Panc1 (cell line): ENCODE data around the gene TBX21. TPM values are rescaled to one million over a fixed set of nuclear protein-coding genes. Genes with fewer than 3 reads are reported as not detected.

Experiments used
- ATAC-seq: fragments of 200-7000 bp; cut with Tn5 transposase; 2 replicates; pipeline ENCODE4 v1.9.1; 2020; ENCODE audit warnings: mild to moderate bottlenecking, moderate library complexity
- BruUV-seq: library from RNA; stranded (reverse); fragments of 400-500 nt; replicated peaks from 2 replicates; lab custom pipeline; 2021; lab: Mats Ljungman, UMichigan
- CTCF ChIA-PET: fragments of 300-600 bp; sonication (Branson Sonifier 250); formaldehyde crosslinking; loops from one replicate; lab custom pipeline; 2022; ENCODE audit warnings: antibody characterized with exemption; lab: Charles Lee
- POLR2A ChIA-PET: fragments of 300-600 bp; sonication (Branson Sonifier 250); formaldehyde crosslinking; loops from one replicate; lab custom pipeline; 2022; ENCODE audit warnings: antibody characterized with exemption; lab: Charles Lee
- DNase-seq: peaks from one replicate; pipeline ENCODE4 v3.0.0-alpha.2; 2010; ENCODE audit warnings: low read depth, low spot score
- H3K27ac ChIP-seq: 2 replicates; pipeline ENCODE4 v1.5.1; 2011; ENCODE audit warnings: mild to moderate bottlenecking, low read length, inconsistent platforms
- H3K27me3 ChIP-seq: fragments of 200-500 bp; sonication (Bioruptor generic); 2 replicates; pipeline ENCODE4 v1.6.0; 2014; ENCODE audit warnings: low read length, inconsistent platforms; ENCODE audit not compliant: control insufficient read depth, insufficient read depth
- H3K36me3 ChIP-seq: fragments of 200-500 bp; sonication (Bioruptor generic); 2 replicates; pipeline ENCODE4 v1.5.1; 2014; ENCODE audit warnings: inconsistent platforms, mild to moderate bottlenecking, low read length, moderate library complexity; ENCODE audit not compliant: control insufficient read depth, insufficient read depth
- H3K4me1 ChIP-seq: 2 replicates; pipeline ENCODE4 v1.5.1; 2011; ENCODE audit warnings: inconsistent platforms, mild to moderate bottlenecking, low read length, moderate library complexity; ENCODE audit not compliant: control insufficient read depth, insufficient read depth
- H3K4me3 ChIP-seq, 2 experiments: 2 replicates each; pipeline ENCODE4 v1.5.1; 2011 to 2012; ENCODE audit warnings: low read depth in 2 of 2, low read length in 2 of 2, mild to moderate bottlenecking in 2 of 2, inconsistent platforms in 1 of 2, moderate library complexity in 1 of 2
- H3K9me3 ChIP-seq: fragments of 200-500 bp; sonication (Bioruptor generic); 2 replicates; pipeline ENCODE4 v1.5.1; 2014; ENCODE audit warnings: low read depth, mild to moderate bottlenecking, inconsistent platforms, low read length, moderate library complexity; ENCODE audit not compliant: control insufficient read depth, insufficient read depth
- POLR2AphosphoS5 ChIP-seq: IDR thresholded peaks from 2 replicates; pipeline ENCODE4 v1.6.1; 2012; ENCODE audit warnings: mild to moderate bottlenecking, low read depth, low read length, moderate library complexity
- REST ChIP-seq, 2 experiments: IDR thresholded peaks; 2 replicates each; pipeline ENCODE4 v1.6.1; 2011 to 2012; ENCODE audit warnings: low read depth in 2 of 2, control low read depth in 1 of 2, low read length in 1 of 2, mild to moderate bottlenecking in 1 of 2, moderate library complexity in 1 of 2; ENCODE audit not compliant: insufficient read depth in 1 of 2
- SIN3A ChIP-seq: IDR thresholded peaks from 2 replicates; pipeline ENCODE4 v1.6.1; 2012; ENCODE audit warnings: low read depth, mild to moderate bottlenecking, low read length, moderate library complexity, borderline replicate concordance; ENCODE audit not compliant: insufficient read depth
- TCF7L2 ChIP-seq: IDR thresholded peaks from 2 replicates; pipeline ENCODE4 v1.6.1; 2011; ENCODE audit warnings: mild to moderate bottlenecking, low read depth, low read length, inconsistent platforms
- in situ Hi-C: cut with HindIII; loops from 2 replicates; pipeline ENCODE4 v1.10.0; 2016; ENCODE audit warnings: low sequenced_read_pairs, low pct_unique_long_range_greater_than_20kb
- intact Hi-C: fragments of 100-400 bp; cut with micrococcal nuclease; formaldehyde crosslinking; loops from one replicate; pipeline ENCODE4 v1.10.0; 2022; ENCODE audit not compliant: unreplicated experiment
- total RNA-seq: library from RNA; stranded (reverse); gene quantifications from one replicate; pipeline ENCODE4 v1.2.1, GENCODE V29; 2021; ENCODE audit not compliant: unreplicated experiment
- TF ChIP-seq, protein P1 (sequence below): fragments of 450-650 bp; IDR thresholded peaks from 2 replicates; pipeline ENCODE4 v1.5.1; 2017; ENCODE audit warnings: mild to moderate bottlenecking

The TBX21 gene
- total RNA-seq, 1 experiment from 2014 or later, result 0.10 TPM

GRCh38 chr17:47721725-47722124 lies 11.3 kb upstream of the TBX21 start:
- no TSS peak for BruUV-seq
- Histone ChIP-seq H3K9me3 (no peaks in the 10 kb centered on the region), H3K4me1 (peaks cover 3% of the 10 kb centered on the region; the same call in 1 of the 2 replicates), H3K36me3 (no peaks in the 10 kb centered on the region), H3K27ac (no peak overlapping the region), H3K4me3 (no peak overlapping the region), H3K27me3 (no peaks in the 10 kb centered on the region)
- ATAC-seq, result no peak
- ChIA-PET POLR2A (no interaction called here), CTCF (no interaction called here)
- intact Hi-C loops, result no loop called here
- DNase-seq, result no peak
- in situ Hi-C loops, result no loop called here
- TF ChIP-seq, protein P1, sequence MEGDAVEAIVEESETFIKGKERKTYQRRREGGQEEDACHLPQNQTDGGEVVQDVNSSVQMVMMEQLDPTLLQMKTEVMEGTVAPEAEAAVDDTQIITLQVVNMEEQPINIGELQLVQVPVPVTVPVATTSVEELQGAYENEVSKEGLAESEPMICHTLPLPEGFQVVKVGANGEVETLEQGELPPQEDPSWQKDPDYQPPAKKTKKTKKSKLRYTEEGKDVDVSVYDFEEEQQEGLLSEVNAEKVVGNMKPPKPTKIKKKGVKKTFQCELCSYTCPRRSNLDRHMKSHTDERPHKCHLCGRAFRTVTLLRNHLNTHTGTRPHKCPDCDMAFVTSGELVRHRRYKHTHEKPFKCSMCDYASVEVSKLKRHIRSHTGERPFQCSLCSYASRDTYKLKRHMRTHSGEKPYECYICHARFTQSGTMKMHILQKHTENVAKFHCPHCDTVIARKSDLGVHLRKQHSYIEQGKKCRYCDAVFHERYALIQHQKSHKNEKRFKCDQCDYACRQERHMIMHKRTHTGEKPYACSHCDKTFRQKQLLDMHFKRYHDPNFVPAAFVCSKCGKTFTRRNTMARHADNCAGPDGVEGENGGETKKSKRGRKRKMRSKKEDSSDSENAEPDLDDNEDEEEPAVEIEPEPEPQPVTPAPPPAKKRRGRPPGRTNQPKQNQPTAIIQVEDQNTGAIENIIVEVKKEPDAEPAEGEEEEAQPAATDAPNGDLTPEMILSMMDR, result no peak
- no peak for TF ChIP-seq REST (IDR thresholded peaks at IDR 0.05; ENCODE audit: insufficient read depth in 1 of 2, low read depth in 2 of 2, low read length in 1 of 2)
- no peak for TF ChIP-seq TCF7L2
- no peak for TF ChIP-seq SIN3A
- TF ChIP-seq POLR2AphosphoS5, result no peak

GRCh38 chr17:47724705-47725104 lies 8.3 kb upstream of the TBX21 start:
- no peak for ATAC-seq
- Histone ChIP-seq H3K36me3 (no peaks in the 10 kb centered on the region), H3K4me3 (no peak overlapping the region), H3K27me3 (no peaks in the 10 kb centered on the region), H3K27ac (no peak overlapping the region), H3K4me1 (peaks cover 3% of the 10 kb centered on the region; the same call in 1 of the 2 replicates), H3K9me3 (no peaks in the 10 kb centered on the region)
- CTCF ChIA-PET, result no interaction called here
- DNase-seq, result no peak
- POLR2A ChIA-PET, result no interaction called here
- TF ChIP-seq REST (IDR thresholded peaks at IDR 0.05; ENCODE audit: insufficient read depth in 1 of 2, low read depth in 2 of 2, low read length in 1 of 2), result no peak
- TF ChIP-seq TCF7L2, result no peak
- TF ChIP-seq SIN3A, result no peak
- TF ChIP-seq, protein P1, result no peak
- TF ChIP-seq POLR2AphosphoS5, result no peak
- BruUV-seq, result no TSS peak
- in situ Hi-C loops, result no loop called here
- intact Hi-C loops, result no loop called here
